Measurements from ENCODE around the gene ATXN7L3B.
"Not testable (repeated sequence)": the region's sequence is repeated elsewhere in the genome, so short reads cannot be mapped to it uniquely, and the experiment has no call there.

Gene ATXN7L3B, protein sequence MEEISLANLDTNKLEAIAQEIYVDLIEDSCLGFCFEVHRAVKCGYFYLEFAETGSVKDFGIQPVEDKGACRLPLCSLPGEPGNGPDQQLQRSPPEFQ

DNA sequence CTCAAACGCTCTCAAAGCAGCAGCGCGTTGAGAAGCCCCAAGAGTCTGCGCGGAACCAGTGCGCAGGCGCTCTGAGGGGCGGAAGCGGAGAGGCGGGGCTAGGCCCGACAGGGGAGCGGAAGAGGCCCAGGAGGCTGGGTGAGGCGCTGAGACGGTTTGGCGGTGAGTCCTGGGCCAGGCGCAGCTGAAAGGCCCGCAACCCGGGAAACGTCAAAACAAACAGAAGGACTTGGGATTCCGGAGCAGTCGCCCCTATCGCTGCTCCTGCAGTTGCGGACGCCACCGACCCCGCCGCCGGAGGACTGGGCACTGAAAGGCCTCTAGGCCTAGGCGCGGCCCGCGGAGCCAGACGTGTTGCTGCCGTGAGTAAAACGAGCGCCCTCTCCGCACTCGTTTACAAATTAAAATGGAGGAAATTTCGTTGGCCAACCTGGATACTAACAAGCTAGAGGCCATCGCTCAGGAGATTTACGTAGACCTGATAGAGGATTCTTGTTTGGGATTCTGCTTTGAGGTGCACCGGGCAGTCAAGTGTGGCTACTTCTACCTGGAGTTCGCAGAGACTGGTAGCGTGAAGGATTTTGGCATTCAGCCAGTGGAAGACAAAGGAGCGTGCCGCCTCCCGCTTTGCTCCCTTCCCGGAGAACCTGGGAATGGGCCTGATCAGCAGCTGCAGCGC, at the start of gene ATXN7L3B:
Gene ATXN7L3B (plus strand): TSS at position 129 of the 679 bp plus-strand sequence. CDS start 278 bp downstream, at position 407.
- peak; percentile 69 for DNase-seq (ENCODE audit: low read depth)
- TF ChIP-seq, protein P1, sequence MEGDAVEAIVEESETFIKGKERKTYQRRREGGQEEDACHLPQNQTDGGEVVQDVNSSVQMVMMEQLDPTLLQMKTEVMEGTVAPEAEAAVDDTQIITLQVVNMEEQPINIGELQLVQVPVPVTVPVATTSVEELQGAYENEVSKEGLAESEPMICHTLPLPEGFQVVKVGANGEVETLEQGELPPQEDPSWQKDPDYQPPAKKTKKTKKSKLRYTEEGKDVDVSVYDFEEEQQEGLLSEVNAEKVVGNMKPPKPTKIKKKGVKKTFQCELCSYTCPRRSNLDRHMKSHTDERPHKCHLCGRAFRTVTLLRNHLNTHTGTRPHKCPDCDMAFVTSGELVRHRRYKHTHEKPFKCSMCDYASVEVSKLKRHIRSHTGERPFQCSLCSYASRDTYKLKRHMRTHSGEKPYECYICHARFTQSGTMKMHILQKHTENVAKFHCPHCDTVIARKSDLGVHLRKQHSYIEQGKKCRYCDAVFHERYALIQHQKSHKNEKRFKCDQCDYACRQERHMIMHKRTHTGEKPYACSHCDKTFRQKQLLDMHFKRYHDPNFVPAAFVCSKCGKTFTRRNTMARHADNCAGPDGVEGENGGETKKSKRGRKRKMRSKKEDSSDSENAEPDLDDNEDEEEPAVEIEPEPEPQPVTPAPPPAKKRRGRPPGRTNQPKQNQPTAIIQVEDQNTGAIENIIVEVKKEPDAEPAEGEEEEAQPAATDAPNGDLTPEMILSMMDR (IDR thresholded peaks at IDR 0.05; ENCODE audit: control insufficient read depth, insufficient read depth, low read depth, low read length, missing control alignments): no peak

DNA sequence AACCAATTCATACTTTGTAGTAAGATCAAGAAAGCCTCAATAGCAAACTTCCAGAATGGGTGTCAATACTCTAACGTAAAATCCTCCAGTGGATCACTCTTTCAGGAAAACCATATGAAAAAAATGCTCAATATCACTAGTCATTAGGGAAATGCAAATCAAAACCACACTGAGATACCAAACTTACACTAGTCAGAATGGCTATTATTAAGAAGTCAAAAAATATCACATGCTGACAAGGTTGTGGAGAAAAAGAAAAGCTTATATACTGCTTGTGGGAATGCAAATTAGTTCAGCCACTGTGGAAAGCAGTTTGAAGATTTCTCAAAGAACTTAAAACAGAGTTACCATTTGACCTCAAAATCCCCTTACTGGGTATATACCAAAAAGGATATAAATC, 49.5 kb upstream of the ATXN7L3B start:
- DNase-seq (ENCODE audit: low read depth): no peak
- no peak overlapping the region for H3K4me3 ChIP-seq (ENCODE audit: control insufficient read depth, low read depth, low read length)
- TF ChIP-seq, protein P1 (IDR thresholded peaks at IDR 0.05; ENCODE audit: control insufficient read depth, insufficient read depth, low read depth, low read length, missing control alignments): no peak

More for the DNA sequence above, at the start of gene ATXN7L3B:
- H3K4me3 ChIP-seq (ENCODE audit: control insufficient read depth, low read depth, low read length): peak within 1 kb of the TSS; percentile 72

DNA sequence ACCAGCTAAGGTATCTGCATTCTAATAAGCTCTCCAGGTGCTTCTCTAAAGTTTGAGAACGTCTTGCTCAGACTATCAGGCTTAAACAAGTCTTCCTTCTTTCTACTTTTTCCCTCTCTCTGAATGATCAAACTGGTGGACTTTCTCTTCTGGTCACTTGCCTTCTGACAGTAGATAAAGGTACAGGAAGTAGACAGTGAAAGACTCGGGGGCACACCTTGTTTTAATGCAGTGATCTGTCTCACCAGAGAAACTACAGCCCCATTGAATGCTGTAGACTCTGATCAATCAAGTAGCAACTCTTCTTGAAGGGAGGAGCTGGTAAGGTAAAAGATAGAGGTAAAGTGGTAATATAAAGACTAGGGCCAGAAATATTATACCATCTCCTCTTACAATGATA, 48.1 kb upstream of the ATXN7L3B start:
- TF ChIP-seq, protein P1 (IDR thresholded peaks at IDR 0.05; ENCODE audit: control insufficient read depth, insufficient read depth, low read depth, low read length, missing control alignments): no peak
- DNase-seq (ENCODE audit: low read depth): no peak
- H3K4me3 ChIP-seq (ENCODE audit: control insufficient read depth, low read depth, low read length): no peak overlapping the region

DNA sequence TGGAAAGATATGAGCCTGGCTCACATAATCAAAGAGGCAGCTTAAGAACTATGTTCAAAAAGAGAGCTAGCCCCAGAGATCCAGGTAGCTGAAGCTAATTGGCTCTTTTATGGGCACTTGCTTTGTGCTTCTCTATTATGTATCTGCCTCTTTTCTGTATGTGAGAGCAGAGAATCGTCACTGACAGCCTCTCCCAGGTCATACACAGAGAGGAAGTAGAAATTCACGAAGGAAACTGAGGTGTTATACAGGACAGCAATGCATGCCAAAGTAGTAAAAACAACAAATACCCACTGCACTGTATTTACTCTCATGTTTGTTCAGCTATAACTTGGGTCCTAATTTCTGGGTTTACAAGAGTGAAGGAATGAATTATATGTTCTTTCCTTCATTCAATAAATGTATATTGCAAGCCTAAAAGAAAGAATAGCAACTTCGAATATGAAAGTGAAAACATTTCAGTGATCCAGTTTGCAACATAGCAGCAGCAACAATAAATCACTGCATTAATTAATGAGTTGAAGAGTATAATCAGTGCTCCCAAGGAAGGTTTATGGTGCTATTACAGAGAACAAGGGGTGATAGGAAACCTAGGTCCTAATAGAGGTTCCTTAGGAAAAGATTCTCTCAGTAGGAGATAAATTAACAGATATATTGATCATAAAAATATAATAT, 47.1 kb upstream of the ATXN7L3B start:
- TF ChIP-seq, protein P1 (IDR thresholded peaks at IDR 0.05; ENCODE audit: control insufficient read depth, insufficient read depth, low read depth, low read length, missing control alignments): no peak
- no peak overlapping the region for H3K4me3 ChIP-seq (ENCODE audit: control insufficient read depth, low read depth, low read length)
- DNase-seq (ENCODE audit: low read depth): no peak

DNA sequence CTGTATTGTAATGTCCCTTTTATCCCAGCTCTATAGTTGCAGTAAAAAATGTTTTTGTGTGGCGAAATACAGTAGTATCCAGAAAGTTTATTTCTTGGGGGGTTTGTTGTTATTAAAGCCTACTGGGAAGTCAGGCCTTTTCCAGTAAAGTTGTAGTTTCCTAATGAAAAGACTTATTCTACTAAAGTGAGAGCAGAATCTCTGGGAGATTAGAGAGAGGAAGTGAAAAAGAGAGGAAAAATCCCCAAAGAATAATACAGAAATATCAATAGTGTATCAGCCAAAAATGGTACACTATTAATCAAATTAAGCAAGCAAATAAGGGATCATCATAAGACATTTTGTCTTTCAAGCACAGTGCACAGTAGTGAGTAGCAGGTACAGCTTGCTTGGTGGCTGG, 46.3 kb upstream of the ATXN7L3B start:
- H3K4me3 ChIP-seq (ENCODE audit: control insufficient read depth, low read depth, low read length): no peak overlapping the region
- TF ChIP-seq, protein P1 (IDR thresholded peaks at IDR 0.05; ENCODE audit: control insufficient read depth, insufficient read depth, low read depth, low read length, missing control alignments): no peak
- no peak for DNase-seq (ENCODE audit: low read depth)

DNA sequence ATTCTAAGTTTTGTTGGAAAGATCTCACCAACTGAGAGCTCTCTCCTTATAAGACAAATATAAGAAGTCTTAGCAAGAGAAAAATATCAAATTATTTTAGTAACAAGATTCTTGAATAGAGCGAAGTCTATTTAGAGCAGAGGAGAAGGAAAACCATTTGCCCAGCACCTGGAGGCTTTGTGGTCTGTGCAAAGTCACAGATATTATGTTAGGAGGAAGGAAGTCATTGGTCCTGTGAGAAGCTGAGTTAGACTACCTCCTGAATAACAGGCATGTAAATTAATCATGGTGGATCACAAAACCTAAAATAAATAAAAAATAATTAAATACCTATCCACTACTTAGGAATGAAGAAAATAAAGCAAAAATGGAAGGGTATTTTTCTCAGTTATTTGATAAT, 38.4 kb upstream of the ATXN7L3B start:
- TF ChIP-seq, protein P1 (IDR thresholded peaks at IDR 0.05; ENCODE audit: control insufficient read depth, insufficient read depth, low read depth, low read length, missing control alignments): no peak
- no peak overlapping the region for H3K4me3 ChIP-seq (ENCODE audit: control insufficient read depth, low read depth, low read length)
- no peak for DNase-seq (ENCODE audit: low read depth)

DNA sequence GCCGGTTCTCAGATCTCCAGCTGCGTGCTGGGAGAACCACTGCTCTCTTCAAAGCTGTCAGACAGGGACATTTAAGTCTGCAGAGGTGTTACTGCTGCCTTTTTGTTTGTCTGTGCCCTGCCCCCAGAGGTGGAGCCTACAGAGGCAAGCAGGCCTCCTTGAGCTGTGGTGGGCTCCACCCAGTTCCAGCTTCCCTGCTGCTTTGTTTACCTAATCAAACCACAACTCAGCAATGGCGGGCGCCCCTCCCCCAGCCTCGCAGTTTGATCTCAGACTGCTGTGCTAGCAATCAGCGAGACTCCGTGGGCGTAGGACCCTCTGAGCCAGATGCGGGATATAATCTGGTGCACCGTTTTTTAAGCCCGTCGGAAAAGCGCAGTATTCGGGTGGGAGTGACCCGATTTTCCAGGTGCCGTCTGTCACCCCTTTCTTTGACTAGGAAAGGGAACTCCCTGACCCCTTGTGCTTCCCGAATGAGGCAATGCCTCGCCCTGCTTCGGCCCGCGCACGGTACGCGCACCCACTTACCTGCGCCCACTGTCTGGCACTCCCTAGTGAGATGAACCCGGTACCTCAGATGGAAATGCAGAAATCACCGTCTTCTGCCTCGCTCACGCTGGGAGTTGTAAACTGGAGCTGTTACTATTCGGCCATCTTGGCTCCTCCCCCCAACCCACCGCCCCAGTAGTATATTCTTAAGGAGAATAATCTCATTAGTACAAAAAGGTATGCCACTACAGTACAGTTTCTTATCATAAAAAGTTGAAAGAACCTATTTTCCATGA, 28.6 kb upstream of the ATXN7L3B start:
- not testable (repeated sequence) for H3K4me3 ChIP-seq (ENCODE audit: control insufficient read depth, low read depth, low read length); DNase-seq (ENCODE audit: low read depth)
